Thyroid gland (tissue), 4 donors: ENCODE results near the gene ASPDH. TPM values are rescaled to one million over a fixed set of nuclear protein-coding genes. Genes with fewer than 3 reads are reported as not detected.
A peak's percentile ranks its signal among the peaks of the same experiment; 100 is the strongest.

Source experiments
- DNase-seq, 2 donors: peaks; one replicate each; pipeline ENCODE4 v3.0.0-alpha.2; 2019
- H3K27ac ChIP-seq, 3 donors: fragments of 200-600 bp; sonication (generic); 1 replicate in 2 of 3; 2 replicates in 1 of 3; pipeline ENCODE4 v1.5.1; 2016 to 2019; ENCODE audit warnings: mild to moderate bottlenecking in 1 of 3, moderate library complexity in 1 of 3
- H3K27me3 ChIP-seq: fragments of 200-600 bp; sonication (generic); one replicate; pipeline ENCODE4 v1.5.1; 2019
- H3K36me3 ChIP-seq, 2 donors: fragments of 200-600 bp; sonication (generic); one replicate each; pipeline ENCODE4 v1.5.1; 2016 to 2019
- H3K4me1 ChIP-seq, 2 donors: fragments of 200-600 bp; sonication (generic); one replicate each; pipeline ENCODE4 v1.5.1; 2017 to 2019
- H3K4me3 ChIP-seq, 3 donors: fragments of 200-600 bp; sonication (generic); replicated peaks in 1 of 3; 1 replicate in 2 of 3; 2 replicates in 1 of 3; pipeline ENCODE4 v1.5.1; 2016; ENCODE audit warnings: mild to moderate bottlenecking in 1 of 3
- H3K9me3 ChIP-seq: fragments of 200-600 bp; sonication (generic); one replicate; pipeline ENCODE4 v1.5.1; 2017
- CTCF ChIP-seq, 6 experiments: fragments of 200-600 bp in 3 of 6; fragments of 450-650 bp in 3 of 6; sonication (generic) in 3 of 6; IDR thresholded peaks; one replicate each; pipeline ENCODE4 v1.5.1; 2016 to 2019; ENCODE audit warnings: antibody characterized with exemption in 6 of 6, mild to moderate bottlenecking in 2 of 6, inconsistent platforms in 1 of 6, moderate library complexity in 1 of 6
- POLR2A ChIP-seq, 2 donors: fragments of 450-650 bp; IDR thresholded peaks; one replicate each; pipeline ENCODE4 v1.6.1; 2017; ENCODE audit warnings: antibody characterized with exemption in 2 of 2, mild to moderate bottlenecking in 2 of 2, moderate library complexity in 1 of 2
- WGBS, 2 donors: methylation state at CpG; one replicate each; pipeline ENCODE4 v1.1.5; 2017; 5-methylcytosine and 5-hydroxymethylcytosine counted together
- intact Hi-C: fragments of 100-400 bp; cut with DNase I; formaldehyde crosslinking; loops from one replicate; pipeline ENCODE4 v1.15.1; 2023
- total RNA-seq, 4 donors: library from RNA; depleted of rRNA; stranded (reverse); fragments of >200 nt; gene quantifications; one replicate each; pipeline ENCODE4 v1.2.3, GENCODE V29; 2016

The ASPDH gene
- total RNA-seq, 4 donors from 2014 or later: not detected

GRCh38 chr19:50506700-50507099 is 7.0 kb downstream of the ASPDH start:
- Histone ChIP-seq H3K9me3 (no peaks in the 10 kb centered on the region), H3K27ac (no peak overlapping the region), H3K4me3 (no peak overlapping the region), H3K4me1 (peaks cover 17 to 20% of the 10 kb centered on the region in 2 donors), H3K36me3 (peaks cover 0 to 6% of the 10 kb centered on the region in 2 donors), H3K27me3 (no peaks in the 10 kb centered on the region)
- WGBS, 2 donors: 92 to 97% methylated on average over 5 to 10 of the region's 10 CpGs
- TF ChIP-seq CTCF (IDR thresholded peaks at IDR 0.05) (no peak), POLR2A (IDR thresholded peaks at IDR 0.05) (no peak)
- no peak for DNase-seq
- intact Hi-C loops: no loop called here

- peaks cover 0 to 6% of the 10 kb centered on the region in 2 donors for H3K36me3 ChIP-seq
- no peaks in the 10 kb centered on the region for H3K27me3 ChIP-seq
- no peak for TF ChIP-seq POLR2A (IDR thresholded peaks at IDR 0.05)
- TF ChIP-seq CTCF (IDR thresholded peaks at IDR 0.05): no peak
- H3K4me1 ChIP-seq: peaks cover 23 to 26% of the 10 kb centered on the region in 2 donors
- no peak overlapping the region for H3K4me3 ChIP-seq
- no peak overlapping the region for H3K27ac ChIP-seq
- intact Hi-C loops: no loop called here
- WGBS, 2 donors: 93 to 94% methylated on average over 11 to 15 of the region's 30 CpGs
- no peaks in the 10 kb centered on the region for H3K9me3 ChIP-seq
- no peak for DNase-seq
Observed at GRCh38 chr19:50505856-50506611, 7.7 kb downstream of the ASPDH start.

DNA sequence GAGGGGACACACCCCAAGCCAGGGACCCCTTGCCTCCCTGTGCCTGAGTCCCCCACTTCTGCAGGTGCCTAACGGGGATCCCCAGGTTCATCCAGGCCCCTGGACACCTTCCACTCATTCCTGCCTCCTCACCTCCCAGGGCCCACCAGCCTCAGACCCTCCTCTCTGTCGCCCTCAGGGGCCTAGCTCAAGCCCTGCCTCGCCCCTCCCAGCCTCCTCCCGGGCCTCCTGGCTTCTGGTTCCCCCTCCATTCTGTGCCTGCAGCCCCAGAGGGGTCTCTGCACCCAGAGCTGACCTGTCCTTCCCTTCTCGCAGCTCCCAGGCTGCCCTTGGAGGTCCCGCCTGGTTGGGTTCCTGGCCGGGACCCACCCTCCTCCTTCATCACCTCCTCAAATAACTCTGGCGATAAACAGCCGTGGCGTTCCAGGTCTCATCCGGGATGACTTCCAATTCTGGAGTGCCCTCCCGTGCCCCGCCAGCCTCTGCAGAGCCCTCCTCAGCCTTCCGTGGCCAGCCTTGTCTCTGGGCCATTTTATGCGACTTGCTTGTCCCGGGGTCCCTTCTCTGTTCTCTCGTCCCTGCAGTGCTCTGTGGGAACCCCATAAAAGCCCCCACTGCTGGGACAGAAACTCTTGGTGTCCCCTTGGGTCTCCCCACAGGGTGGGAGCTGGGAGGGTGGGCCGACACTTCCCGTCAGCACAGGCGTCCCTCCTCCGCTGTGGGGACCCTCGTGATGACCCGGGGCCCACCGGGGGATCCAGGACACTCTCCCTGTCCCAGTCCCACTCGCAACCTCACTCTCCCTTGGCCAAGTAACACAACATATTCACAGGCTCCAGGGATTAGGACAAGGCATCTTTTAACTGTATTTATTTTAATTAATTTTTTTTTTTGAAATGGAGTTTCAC is 11.9 kb downstream of the ASPDH start:
- H3K27me3 ChIP-seq: no peaks in the 10 kb centered on the region
- intact Hi-C loops: no loop called here
- H3K9me3 ChIP-seq: no peaks in the 10 kb centered on the region
- WGBS, 2 donors: 34 to 43% methylated on average over 25 of the region's 25 CpGs
- H3K36me3 ChIP-seq: peaks cover 0 to 6% of the 10 kb centered on the region in 2 donors
- H3K4me3 ChIP-seq: peak overlapping the region in 1 of 3 donors; percentile 16
- peak overlapping the region; percentile 88 to 97 (median 91) for H3K27ac ChIP-seq
- peak; percentile 96 to 97 for DNase-seq
- TF ChIP-seq POLR2A (IDR thresholded peaks at IDR 0.05) (peak in 1 of 2 donors; percentile 73), CTCF (IDR thresholded peaks at IDR 0.05) (no peak)
- peaks cover 28 to 30% of the 10 kb centered on the region in 2 donors for H3K4me1 ChIP-seq

DNA sequence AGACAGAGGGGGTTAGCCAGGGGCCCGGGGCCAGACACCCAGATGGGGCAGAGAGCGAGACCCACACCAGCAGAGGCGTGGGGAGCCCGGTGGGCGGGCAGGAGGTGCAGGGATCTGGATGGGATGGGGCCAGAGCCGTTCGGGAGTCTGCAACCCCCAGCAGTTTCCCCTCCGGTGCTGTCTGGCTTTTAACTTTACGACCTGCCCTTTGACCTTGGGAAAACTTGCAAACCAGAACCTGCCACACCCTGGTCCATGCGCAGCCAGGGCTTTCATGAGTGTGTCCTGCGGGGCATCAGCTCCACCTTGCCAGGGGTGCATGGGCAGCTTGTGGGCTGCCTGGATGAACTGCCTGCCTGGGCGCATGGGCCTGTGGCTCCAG is 12.5 kb downstream of the ASPDH start:
- DNase-seq: peak; percentile 42 to 52
- H3K4me3 ChIP-seq: peak overlapping the region in 1 of 3 donors; percentile 16
- H3K4me1 ChIP-seq: peaks cover 29 to 30% of the 10 kb centered on the region in 2 donors
- 62 to 64% methylated on average over 8 to 9 of the region's 12 CpGs for WGBS, 2 donors
- no peaks in the 10 kb centered on the region for H3K27me3 ChIP-seq
- TF ChIP-seq POLR2A (IDR thresholded peaks at IDR 0.05): no peak
- no peak for TF ChIP-seq CTCF (IDR thresholded peaks at IDR 0.05)
- H3K27ac ChIP-seq: peak overlapping the region; percentile 88 to 97 (median 91)
- no peaks in the 10 kb centered on the region for H3K9me3 ChIP-seq
- H3K36me3 ChIP-seq: peaks cover 0 to 4% of the 10 kb centered on the region in 2 donors
- intact Hi-C loops: no loop called here
